Measurements from ENCODE around the gene CCDC85C. TPM values are rescaled to one million over a fixed set of nuclear protein-coding genes. Genes with fewer than 3 reads are reported as not detected.

CCDC85C gene
- total RNA-seq, 2 experiments from 2014 or later = 10.2 to 11.7 TPM

DNA sequence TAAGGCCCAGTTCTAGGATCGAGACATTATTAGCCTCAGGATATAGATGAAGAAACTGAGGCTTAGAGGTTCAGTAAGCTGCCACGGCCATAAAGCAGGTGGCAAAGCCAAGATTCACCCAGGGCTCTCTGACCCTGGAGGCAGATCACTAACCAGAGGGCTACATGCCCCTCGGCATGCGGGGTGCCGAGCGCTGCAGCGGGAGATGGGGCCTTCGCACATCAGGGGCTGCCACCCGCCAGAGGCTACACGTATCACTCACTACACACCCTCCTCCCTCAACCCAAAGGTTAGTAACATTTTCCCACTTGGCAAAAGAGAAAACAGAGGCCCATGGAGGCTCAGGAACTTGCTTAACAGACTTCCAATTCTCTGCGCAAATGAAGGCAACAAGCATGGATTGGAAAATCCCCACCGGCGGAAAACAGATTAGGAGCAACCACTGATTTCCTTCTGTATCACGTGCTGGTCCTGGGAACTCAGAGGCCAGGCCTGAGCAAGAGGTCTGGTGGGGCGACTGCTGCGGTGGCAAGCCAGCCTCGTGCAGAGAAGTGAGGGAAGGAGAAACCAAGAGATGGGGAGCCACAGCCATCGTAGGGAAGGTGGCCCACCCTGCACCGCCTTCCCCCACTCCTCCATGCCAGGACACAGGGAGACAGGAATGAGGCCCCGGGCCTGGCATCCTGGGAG, 6.0 kb downstream of the CCDC85C start:
- DNase-seq = no peak
- H3K27ac Mint-ChIP-seq = no peak overlapping the region
- ChIA-PET POLR2A (no interaction called here), CTCF (no interaction called here)
- peaks cover 35% of the 10 kb centered on the region for H3K4me1 Mint-ChIP-seq
- no peaks in the 10 kb centered on the region for H3K9me3 Mint-ChIP-seq
- H3K36me3 Mint-ChIP-seq (ENCODE audit: low read depth) = no peaks in the 10 kb centered on the region
- no peak overlapping the region for H3K4me3 Mint-ChIP-seq
- peaks cover 5% of the 10 kb centered on the region for H3K27me3 Mint-ChIP-seq

GRCh38 chr14:99596772-99597171, 7.2 kb downstream of the CCDC85C start:
- Mint-ChIP-seq H3K9me3 (no peaks in the 10 kb centered on the region), H3K4me1 (peaks cover 25% of the 10 kb centered on the region), H3K4me3 (no peak overlapping the region), H3K27ac (no peak overlapping the region), H3K36me3 (ENCODE audit: low read depth) (no peaks in the 10 kb centered on the region), H3K27me3 (no peaks in the 10 kb centered on the region)
- POLR2A ChIA-PET = interaction anchor here (1.5 kb wide), 1 partner anchor 13 kb away, joined by 3 read pairs; no protein-coding TSS in a partner anchor
- CTCF ChIA-PET = no interaction called here
- no peak for DNase-seq

DNA sequence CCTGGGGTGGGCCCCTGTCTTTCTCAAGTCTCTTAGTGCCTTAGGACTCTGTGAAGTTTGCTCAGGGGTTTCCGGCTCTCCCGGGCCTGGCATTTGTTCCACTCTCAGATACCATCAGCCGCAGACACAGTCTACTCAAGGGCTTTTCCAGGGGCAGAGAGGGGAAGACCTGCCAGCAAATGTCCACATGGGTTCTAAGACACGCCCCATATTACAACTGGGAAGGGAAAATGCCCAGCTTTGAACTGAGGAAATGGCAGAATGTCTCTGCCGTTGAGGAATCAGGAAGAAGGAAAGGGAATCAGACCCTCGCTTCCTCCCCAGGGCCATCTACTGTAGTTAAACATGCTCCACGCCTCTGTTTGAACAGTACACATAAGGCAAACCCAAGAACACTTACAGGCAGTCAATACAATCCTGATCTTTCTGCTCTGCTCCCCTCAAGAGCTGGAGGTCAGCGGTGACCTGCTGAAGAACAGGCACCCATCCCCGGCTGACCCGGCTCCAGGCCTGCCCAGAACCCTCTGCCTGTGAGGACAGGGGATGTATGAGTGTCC, 7.9 kb downstream of the CCDC85C start:
- H3K36me3 Mint-ChIP-seq (ENCODE audit: low read depth) = no peaks in the 10 kb centered on the region
- no peaks in the 10 kb centered on the region for H3K27me3 Mint-ChIP-seq
- H3K4me1 Mint-ChIP-seq = peaks cover 19% of the 10 kb centered on the region
- H3K9me3 Mint-ChIP-seq = no peaks in the 10 kb centered on the region
- DNase-seq = no peak
- POLR2A ChIA-PET = interaction anchor here (1.2 to 3.2 kb wide), 3 partner anchors 9 to 88 kb away, joined by 3 to 52 read pairs (median 3); partner anchors contain the start of genes CCDC85C and CYP46A1
- peak overlapping the region; percentile 10 for H3K27ac Mint-ChIP-seq
- CTCF ChIA-PET = no interaction called here
- no peak overlapping the region for H3K4me3 Mint-ChIP-seq

GRCh38 chr14:99595524-99595923, 8.5 kb downstream of the CCDC85C start:
- no peak for DNase-seq
- peaks cover 18% of the 10 kb centered on the region for H3K4me1 Mint-ChIP-seq

DNA sequence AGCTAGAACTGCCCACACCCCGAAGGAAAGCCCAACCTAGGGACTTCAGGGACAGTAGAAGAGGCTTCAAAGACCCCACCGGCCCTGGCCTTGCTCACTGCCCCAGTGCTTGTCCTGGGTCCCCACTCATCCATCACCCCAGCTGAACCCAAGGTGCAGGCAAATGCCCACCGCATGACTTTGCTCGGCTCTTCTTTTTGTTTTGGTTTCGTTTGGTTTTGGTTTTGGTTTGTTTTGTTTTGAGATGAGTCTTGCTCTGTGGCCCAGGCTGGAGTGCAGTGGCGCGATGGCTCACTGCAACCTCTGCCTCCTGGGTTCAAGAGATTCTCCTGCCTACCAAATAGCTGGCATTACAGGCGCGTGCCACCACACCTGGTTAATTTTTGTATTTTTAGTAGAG, 9.0 kb downstream of the CCDC85C start:
- no peaks in the 10 kb centered on the region for H3K9me3 Mint-ChIP-seq
- ChIA-PET POLR2A (interaction anchor here (1.0 to 3.2 kb wide), 6 partner anchors 8 to 114 kb away, joined by 3 to 52 read pairs (median 4); partner anchors contain the start of genes CCDC85C, CCNK, CYP46A1 and SETD3), CTCF (interaction anchor here (0.8 to 1.5 kb wide), 4 partner anchors 8 to 33 kb away, joined by 4 to 5 read pairs (median 4); partner anchors contain the start of gene CCDC85C)
- DNase-seq = peak; percentile 69
- peaks cover 17% of the 10 kb centered on the region for H3K4me1 Mint-ChIP-seq
- peak overlapping the region; percentile 71 for H3K4me3 Mint-ChIP-seq
- H3K36me3 Mint-ChIP-seq (ENCODE audit: low read depth) = no peaks in the 10 kb centered on the region
- no peaks in the 10 kb centered on the region for H3K27me3 Mint-ChIP-seq
- H3K27ac Mint-ChIP-seq = peak overlapping the region; percentile 69

More at GRCh38 chr14:99595524-99595923, 8.5 kb downstream of the CCDC85C start:
- Mint-ChIP-seq H3K4me3 (peak overlapping the region; percentile 71), H3K27ac (peak overlapping the region; percentile 69), H3K27me3 (no peaks in the 10 kb centered on the region), H3K36me3 (ENCODE audit: low read depth) (no peaks in the 10 kb centered on the region), H3K9me3 (no peaks in the 10 kb centered on the region)
- CTCF ChIA-PET = interaction anchor here (1.1 to 1.5 kb wide), 2 partner anchors 8 to 9 kb away, joined by 4 read pairs; partner anchors contain the start of gene CCDC85C
- POLR2A ChIA-PET = interaction anchor here (1.2 to 3.2 kb wide), 4 partner anchors 9 to 115 kb away, joined by 3 to 52 read pairs (median 6); partner anchors contain the start of genes CCDC85C, CCNK, CYP46A1 and SETD3

GRCh38 chr14:99593971-99594841, 9.8 kb downstream of the CCDC85C start:
- peak overlapping the region; percentile 69 for H3K27ac Mint-ChIP-seq
- peaks cover 17% of the 10 kb centered on the region for H3K4me1 Mint-ChIP-seq
- H3K27me3 Mint-ChIP-seq = no peaks in the 10 kb centered on the region
- POLR2A ChIA-PET = interaction anchor here (1.0 to 3.2 kb wide), 5 partner anchors 8 to 113 kb away, joined by 3 to 52 read pairs (median 5); partner anchors contain the start of genes CCDC85C, CCNK and SETD3
- no peaks in the 10 kb centered on the region for H3K36me3 Mint-ChIP-seq (ENCODE audit: low read depth)
- H3K4me3 Mint-ChIP-seq = peak overlapping the region; percentile 71
- H3K9me3 Mint-ChIP-seq = no peaks in the 10 kb centered on the region
- CTCF ChIA-PET = interaction anchor here (0.8 to 1.5 kb wide), 4 partner anchors 9 to 34 kb away, joined by 4 to 5 read pairs (median 4); partner anchors contain the start of gene CCDC85C
- DNase-seq = no peak

- Mint-ChIP-seq H3K4me3 (no peak overlapping the region), H3K36me3 (ENCODE audit: low read depth) (no peaks in the 10 kb centered on the region), H3K9me3 (no peaks in the 10 kb centered on the region), H3K27me3 (no peaks in the 10 kb centered on the region), H3K4me1 (peaks cover 21% of the 10 kb centered on the region), H3K27ac (no peak overlapping the region)
- DNase-seq = no peak
- POLR2A ChIA-PET = interaction anchor here (3.2 kb wide), 1 partner anchor 12 kb away, joined by 52 read pairs; the partner anchor contains the start of gene CCDC85C
- CTCF ChIA-PET = no interaction called here
These were observed 10.9 kb downstream of the CCDC85C start for GRCh38 chr14:99592933-99593753.

- no peaks in the 10 kb centered on the region for H3K36me3 Mint-ChIP-seq (ENCODE audit: low read depth)
- H3K4me3 Mint-ChIP-seq = no peak overlapping the region
- H3K27me3 Mint-ChIP-seq = no peaks in the 10 kb centered on the region
- peaks cover 21% of the 10 kb centered on the region for H3K4me1 Mint-ChIP-seq
- H3K27ac Mint-ChIP-seq = no peak overlapping the region
- DNase-seq = no peak
- ChIA-PET CTCF (no interaction called here), POLR2A (no interaction called here)
- H3K9me3 Mint-ChIP-seq = no peaks in the 10 kb centered on the region
These were observed 11.6 kb downstream of the CCDC85C start for GRCh38 chr14:99592394-99592793.

GRCh38 chr14:99590746-99591555, 13.1 kb downstream of the CCDC85C start:
- Mint-ChIP-seq H3K27me3 (no peaks in the 10 kb centered on the region), H3K9me3 (no peaks in the 10 kb centered on the region), H3K27ac (no peak overlapping the region), H3K36me3 (ENCODE audit: low read depth) (no peaks in the 10 kb centered on the region), H3K4me3 (no peak overlapping the region), H3K4me1 (peaks cover 18% of the 10 kb centered on the region)
- no peak for DNase-seq
- POLR2A ChIA-PET = no interaction called here
- CTCF ChIA-PET = no interaction called here

DNA sequence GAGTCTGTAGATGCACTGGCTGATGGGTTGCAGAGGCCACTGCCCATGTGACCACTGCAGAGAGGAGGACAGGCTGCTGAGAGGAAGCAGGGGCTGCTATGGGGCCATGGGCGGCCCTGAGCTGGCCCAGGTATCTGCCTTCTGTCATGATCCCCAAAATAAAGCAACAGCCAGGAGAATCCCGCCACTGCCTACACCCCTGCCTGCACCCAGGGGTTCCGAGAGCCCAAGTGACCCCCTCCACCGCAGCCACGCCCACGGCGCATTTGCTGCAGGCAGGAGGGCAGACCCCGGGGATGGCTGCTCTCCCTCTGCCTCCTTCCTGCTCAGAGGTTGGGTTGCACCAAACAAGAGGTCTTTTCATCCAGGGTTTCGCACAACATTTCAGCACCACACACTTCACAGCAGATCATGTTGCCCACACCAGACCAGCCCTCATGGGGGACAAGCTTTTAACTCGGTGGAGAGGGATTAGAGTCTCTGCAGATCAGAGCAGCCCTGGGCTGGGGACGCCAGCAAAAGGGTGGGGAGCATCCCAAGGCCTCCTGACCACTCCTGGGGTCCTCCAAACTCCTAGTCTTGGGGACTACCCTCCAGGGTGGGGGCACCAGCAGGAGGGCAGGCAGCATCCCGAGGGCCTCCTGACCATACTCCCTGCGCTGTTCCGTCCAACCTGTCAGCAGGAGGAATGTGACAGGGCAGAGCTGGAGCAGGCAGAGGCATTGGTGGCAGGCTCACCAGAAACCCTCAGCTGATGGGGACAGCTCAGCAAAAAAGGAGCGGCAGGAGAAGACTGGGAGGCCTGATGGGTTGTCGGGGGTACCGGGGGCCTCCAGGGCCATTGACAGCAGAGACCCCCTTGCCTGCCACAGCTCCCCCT, 14.1 kb downstream of the CCDC85C start:
- H3K36me3 Mint-ChIP-seq (ENCODE audit: low read depth) = no peaks in the 10 kb centered on the region
- POLR2A ChIA-PET = interaction anchor here (0.9 to 1.8 kb wide), 2 partner anchors 14 to 16 kb away, joined by 3 to 6 read pairs; partner anchors contain the start of gene CCDC85C
- H3K27me3 Mint-ChIP-seq = no peaks in the 10 kb centered on the region
- no peak overlapping the region for H3K27ac Mint-ChIP-seq
- CTCF ChIA-PET = no interaction called here
- H3K4me1 Mint-ChIP-seq = peaks cover 12% of the 10 kb centered on the region
- H3K4me3 Mint-ChIP-seq = no peak overlapping the region
- no peaks in the 10 kb centered on the region for H3K9me3 Mint-ChIP-seq
- DNase-seq = no peak

GRCh38 chr14:99589031-99589441, 15.0 kb downstream of the CCDC85C start:
- POLR2A ChIA-PET = interaction anchor here (0.9 to 1.8 kb wide), 2 partner anchors 14 to 16 kb away, joined by 3 to 6 read pairs; partner anchors contain the start of gene CCDC85C
- Mint-ChIP-seq H3K27ac (no peak overlapping the region), H3K9me3 (no peaks in the 10 kb centered on the region), H3K4me1 (peaks cover 6% of the 10 kb centered on the region), H3K36me3 (ENCODE audit: low read depth) (no peaks in the 10 kb centered on the region), H3K27me3 (no peaks in the 10 kb centered on the region), H3K4me3 (no peak overlapping the region)
- DNase-seq = no peak
- CTCF ChIA-PET = no interaction called here

All from activated CD4-positive, alpha-beta memory T cell treated with anti-CD3 and anti-CD28 coated beads, Interleukin-2, amount 10 ng/mL, durations not matched to agents 7 days and 5 days (primary cell).